Renal cortex interstitium (tissue), 11 donors: Measurements from ENCODE around the gene COL11A1. TPM values are rescaled to one million over a fixed set of nuclear protein-coding genes. Genes with fewer than 3 reads are reported as not detected.
"Not testable (repeated sequence)": the region's sequence is repeated elsewhere in the genome, so short reads cannot be mapped to it uniquely, and the experiment has no call there.

ENCODE experiments used
- DNase-seq, 11 donors: peaks; one replicate each; pipeline ENCODE4 v3.0.0-alpha.2; 2013; ENCODE audit warnings: low read depth in 9 of 11, low spot score in 4 of 11; ENCODE audit errors: extremely low read depth in 1 of 11
- polyA plus RNA-seq, 3 donors: library from polyadenylated mRNA; unstranded; fragments of 120-200 nt; gene quantifications; one replicate each; pipeline ENCODE4 v1.2.1, GENCODE V29; 2013; ENCODE audit not compliant: insufficient read length in 3 of 3

Gene COL11A1
- polyA plus RNA-seq, 3 donors, result 6.1 to 8.5 (median 7.9) TPM

- DNase-seq, result no peak
These were observed 166.0 kb downstream of the COL11A1 start for GRCh38 chr1:102942324-102942723.

- no peak for DNase-seq
These were observed 166.9 kb downstream of the COL11A1 start for GRCh38 chr1:102941366-102941947.

GRCh38 chr1:102937401-102937800 is 170.9 kb downstream of the COL11A1 start:
- no peak for DNase-seq

GRCh38 chr1:102933362-102933761 is 175.0 kb downstream of the COL11A1 start:
- DNase-seq, result not testable (repeated sequence)

- no peak for DNase-seq
These were observed 188.7 kb downstream of the COL11A1 start for GRCh38 chr1:102919659-102920058.

- no peak for DNase-seq
These were observed 206.3 kb downstream of the COL11A1 start for GRCh38 chr1:102901996-102902395.

- no peak for DNase-seq
These were observed 208.4 kb downstream of the COL11A1 start for GRCh38 chr1:102899935-102900334.

GRCh38 chr1:102897557-102897956 is 210.8 kb downstream of the COL11A1 start:
- DNase-seq, result no peak

- no peak for DNase-seq
These were observed 211.6 kb downstream of the COL11A1 start for GRCh38 chr1:102896771-102897170.

- no peak for DNase-seq
These were observed 212.0 kb downstream of the COL11A1 start for GRCh38 chr1:102896286-102896685.

GRCh38 chr1:102891868-102892625 is 216.3 kb downstream of the COL11A1 start:
- DNase-seq, result no peak

GRCh38 chr1:102886638-102887037 is 221.7 kb downstream of the COL11A1 start:
- DNase-seq, result no peak

- DNase-seq, result peak in 3 of 11 donors; percentile 7 to 9 (median 8)
These were observed 224.1 kb downstream of the COL11A1 start for GRCh38 chr1:102884238-102884637.

- no peak for DNase-seq
These were observed 228.8 kb downstream of the COL11A1 start for GRCh38 chr1:102879439-102879993.

GRCh38 chr1:102875756-102876155 is 232.6 kb downstream of the COL11A1 start:
- no peak for DNase-seq

- no peak for DNase-seq
These were observed 235.8 kb downstream of the COL11A1 start for GRCh38 chr1:102872526-102872925.

GRCh38 chr1:102872097-102872496 is 236.2 kb downstream of the COL11A1 start:
- no peak for DNase-seq

- DNase-seq, result no peak
These were observed 244.6 kb downstream of the COL11A1 start for GRCh38 chr1:102863704-102864103.

- no peak for DNase-seq
These were observed 247.1 kb downstream of the COL11A1 start for GRCh38 chr1:102861247-102861646.

GRCh38 chr1:102858695-102859094 is 249.6 kb downstream of the COL11A1 start:
- DNase-seq, result peak in 3 of 11 donors; percentile 2 to 12 (median 2)
